ENCODE results near the gene FAM169A.

- TF ChIP-seq SP1 (IDR thresholded peaks at IDR 0.05) (no peak), CTBP1 (IDR thresholded peaks at IDR 0.05; ENCODE audit: borderline replicate concordance) (no peak), SUZ12 (IDR thresholded peaks at IDR 0.05) (no peak), ELF4 (IDR thresholded peaks at IDR 0.05) (no peak), TARDBP (IDR thresholded peaks at IDR 0.05) (no peak), L3MBTL2 (conservative IDR thresholded peaks at IDR 0.05) (no peak), FOXM1 (IDR thresholded peaks at IDR 0.05; ENCODE audit: borderline replicate concordance) (no peak), ARNT (IDR thresholded peaks at IDR 0.05) (no peak)
- TF ChIP-seq, protein P1, sequence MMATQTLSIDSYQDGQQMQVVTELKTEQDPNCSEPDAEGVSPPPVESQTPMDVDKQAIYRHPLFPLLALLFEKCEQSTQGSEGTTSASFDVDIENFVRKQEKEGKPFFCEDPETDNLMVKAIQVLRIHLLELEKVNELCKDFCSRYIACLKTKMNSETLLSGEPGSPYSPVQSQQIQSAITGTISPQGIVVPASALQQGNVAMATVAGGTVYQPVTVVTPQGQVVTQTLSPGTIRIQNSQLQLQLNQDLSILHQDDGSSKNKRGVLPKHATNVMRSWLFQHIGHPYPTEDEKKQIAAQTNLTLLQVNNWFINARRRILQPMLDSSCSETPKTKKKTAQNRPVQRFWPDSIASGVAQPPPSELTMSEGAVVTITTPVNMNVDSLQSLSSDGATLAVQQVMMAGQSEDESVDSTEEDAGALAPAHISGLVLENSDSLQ (IDR thresholded peaks at IDR 0.05), result no peak
Observed at GRCh38 chr5:74839229-74839628, 27.0 kb downstream of the FAM169A start.

Data from HEK293T (cell line).